NCI-H1105 (cell line): ENCODE measurements around the gene THPO.

Source experiments
- DNase-seq: peaks from one replicate; lab custom pipeline; 2025; lab: John Stamatoyannopoulos, UW

THPO gene

DNA sequence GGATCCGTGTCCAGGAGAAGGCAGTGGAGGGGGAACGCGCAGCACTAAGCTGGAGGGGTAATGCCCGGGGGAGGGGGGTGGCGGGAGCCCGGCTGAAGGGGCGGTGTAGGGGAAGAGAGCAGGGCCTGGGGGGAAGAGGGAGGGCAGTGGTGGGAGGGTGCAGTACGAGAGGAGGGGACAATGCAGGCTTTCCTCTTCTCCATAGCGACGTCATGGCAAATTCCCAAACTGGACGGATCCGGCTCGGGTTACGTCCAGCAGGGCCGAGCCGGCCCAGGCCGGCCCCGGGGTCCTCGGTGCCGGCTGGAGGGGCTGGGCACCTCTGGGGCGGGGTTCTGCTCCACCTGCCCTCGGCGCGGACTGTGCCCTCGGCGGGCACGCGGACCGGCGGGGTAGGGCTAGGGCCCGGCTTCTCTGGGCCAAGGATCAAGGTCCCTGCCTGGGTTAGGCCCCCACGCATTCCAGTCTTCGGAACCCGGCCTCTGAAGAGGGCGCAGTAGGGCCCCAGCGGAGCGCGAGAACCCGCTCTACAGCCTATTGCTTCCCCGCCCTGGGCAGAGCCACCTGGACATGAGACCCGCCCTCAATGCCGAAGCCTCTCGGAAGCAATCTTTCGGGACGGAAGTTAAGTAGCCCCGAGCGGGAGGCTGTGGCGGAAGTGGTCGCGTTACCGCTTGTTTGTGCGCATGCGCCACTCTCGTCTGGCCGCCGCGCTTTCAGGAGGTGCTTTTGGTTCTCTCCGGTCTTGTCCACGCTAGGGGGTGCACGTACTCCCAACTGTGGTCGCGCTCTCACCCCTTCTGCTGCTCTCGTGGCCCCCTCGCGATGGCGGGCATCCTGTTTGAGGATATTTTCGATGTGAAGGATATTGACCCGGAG lies 15.1 kb downstream of the THPO start:
- peak; percentile 99 for DNase-seq

DNA sequence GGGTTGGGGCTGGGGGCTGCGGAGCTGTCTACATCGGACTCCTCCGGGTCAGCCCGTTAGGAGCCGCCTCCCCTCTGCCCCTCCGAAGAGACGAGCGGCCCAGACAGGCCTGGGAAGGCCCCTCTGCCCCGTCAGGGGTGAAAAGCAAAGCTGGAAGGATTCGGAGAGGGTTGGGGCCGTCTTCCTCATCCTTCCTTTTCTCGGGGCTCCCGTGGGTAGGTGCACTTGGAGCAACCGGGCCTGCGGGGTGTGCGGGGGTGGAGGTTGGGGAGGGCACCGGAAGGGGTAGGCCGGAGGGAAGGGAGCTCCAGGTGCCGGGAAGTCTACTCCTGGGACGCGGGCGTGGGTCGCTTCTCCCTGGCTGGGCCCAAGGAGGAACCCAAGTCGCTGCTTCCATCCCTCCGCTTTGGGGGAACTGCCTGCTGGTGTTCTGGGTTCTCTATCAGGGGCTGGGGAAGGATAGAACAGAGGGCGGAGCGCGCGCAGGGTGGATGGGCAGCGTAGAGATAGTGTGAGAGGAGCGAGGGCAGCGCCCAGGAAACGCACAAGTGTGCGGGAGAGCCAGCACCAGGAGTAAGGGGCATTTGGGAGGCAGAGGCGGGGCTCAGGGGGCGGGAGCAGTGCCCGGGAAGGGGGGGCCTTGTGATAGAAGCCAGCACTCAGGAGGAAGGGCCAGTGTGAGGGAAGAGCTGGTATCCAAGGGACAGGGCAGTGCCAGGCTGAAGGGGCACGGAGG lies 15.9 kb downstream of the THPO start:
- DNase-seq = peak; percentile 80

DNA sequence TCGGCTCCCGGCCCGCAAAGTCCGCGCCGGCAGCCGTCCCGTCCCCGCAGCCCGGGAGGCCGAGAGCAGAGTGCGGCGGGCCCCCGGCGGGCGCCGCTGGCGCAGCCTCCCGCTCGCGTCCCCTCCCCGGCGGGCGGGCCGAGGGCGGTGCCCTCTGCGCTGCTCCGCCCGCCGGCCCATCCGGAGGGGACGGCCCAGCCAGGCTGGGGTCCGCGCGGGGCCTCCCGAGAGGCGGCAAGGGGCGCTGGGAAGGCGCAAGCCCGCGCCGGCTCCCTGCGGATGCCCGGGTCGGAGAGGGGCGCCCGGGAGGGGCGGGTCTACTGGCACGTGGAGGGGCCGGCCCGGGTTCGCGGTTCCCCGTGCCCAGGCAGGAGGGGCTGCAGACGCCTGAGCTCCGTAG lies 16.5 kb downstream of the THPO start, which contains the start of the genes CLCN2 and POLR2H:
Gene CLCN2, minus strand, starts transcription at position 74 of the 400 bp plus-strand sequence. CDS start 126 bp downstream, outside the sequence.
Gene POLR2H, plus strand, starts transcription at position 179 of the 400 bp plus-strand sequence. CDS start 1,783 bp downstream, outside the sequence.
- DNase-seq = peak; percentile 55

DNA sequence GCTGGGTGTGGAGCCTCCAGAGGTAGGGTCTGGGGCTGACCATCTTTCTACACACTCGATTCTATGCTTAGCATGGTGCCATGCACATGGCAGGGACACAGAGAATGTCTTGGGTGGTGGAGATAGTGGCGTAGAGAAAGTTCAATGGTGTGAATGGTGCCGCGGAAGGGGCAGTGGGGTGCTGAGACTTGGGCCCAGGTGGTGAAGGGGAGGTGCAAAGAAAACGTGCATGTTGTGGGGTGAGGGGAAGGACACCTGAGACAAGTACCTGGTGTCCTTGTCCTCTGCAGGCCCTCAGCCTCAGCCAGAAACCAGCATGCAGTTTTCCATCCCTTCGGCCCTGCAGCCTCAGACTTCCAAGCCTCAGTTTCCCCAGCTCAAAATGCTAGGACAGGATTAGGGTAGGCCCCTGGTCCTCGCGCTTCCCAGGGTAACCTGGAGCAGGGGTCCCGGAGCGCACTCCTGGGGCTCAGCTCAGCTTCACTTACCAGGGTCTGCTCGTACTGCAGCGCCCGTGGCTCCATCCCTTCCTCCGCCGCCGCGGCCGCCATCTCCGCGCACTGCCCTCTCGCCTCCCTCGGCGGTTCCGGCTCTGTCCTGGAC lies 17.0 kb downstream of the THPO start:
- peak; percentile 52 for DNase-seq

DNA sequence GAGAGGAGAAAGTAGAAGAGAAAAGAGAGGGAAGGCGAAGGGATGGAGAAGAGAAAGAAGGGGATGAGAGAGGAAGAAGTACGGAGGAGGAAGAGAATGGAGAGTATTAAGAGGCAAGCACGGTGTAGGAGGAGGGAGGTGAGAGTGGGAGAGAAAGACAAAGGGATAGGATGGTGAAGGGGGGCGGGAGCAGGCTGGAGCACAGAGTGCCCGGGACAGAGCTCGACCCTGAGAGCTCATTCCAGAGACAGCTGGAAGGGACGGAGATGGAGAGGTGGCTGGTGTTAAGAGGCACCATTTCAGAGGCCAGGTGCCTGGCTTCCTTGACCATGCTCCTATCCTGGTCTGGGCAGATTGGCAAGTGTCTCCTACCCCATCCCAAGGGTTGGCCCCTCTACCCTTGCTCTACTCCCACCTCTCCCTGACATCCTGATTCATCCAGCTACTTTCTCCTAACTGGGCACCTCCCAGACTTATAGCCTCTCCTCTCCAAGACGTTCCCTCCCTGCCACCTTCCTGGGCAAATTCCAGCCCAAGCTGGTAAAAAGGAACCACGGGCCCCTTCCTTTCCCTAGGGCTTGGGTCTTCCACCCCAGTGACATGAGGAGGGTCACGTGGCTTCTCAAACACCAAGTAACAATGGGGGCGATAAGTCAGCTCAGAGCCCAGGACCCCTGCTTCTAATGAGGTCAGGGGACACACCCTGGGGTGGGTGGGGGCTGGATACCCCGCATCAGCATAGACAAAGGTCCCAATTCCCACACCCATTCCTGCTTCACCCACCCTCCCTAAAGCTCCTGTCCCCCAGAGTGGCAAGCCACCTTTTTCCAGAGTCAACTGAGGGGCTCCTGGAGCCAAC lies 17.7 kb downstream of the THPO start:
- DNase-seq = no peak

DNA sequence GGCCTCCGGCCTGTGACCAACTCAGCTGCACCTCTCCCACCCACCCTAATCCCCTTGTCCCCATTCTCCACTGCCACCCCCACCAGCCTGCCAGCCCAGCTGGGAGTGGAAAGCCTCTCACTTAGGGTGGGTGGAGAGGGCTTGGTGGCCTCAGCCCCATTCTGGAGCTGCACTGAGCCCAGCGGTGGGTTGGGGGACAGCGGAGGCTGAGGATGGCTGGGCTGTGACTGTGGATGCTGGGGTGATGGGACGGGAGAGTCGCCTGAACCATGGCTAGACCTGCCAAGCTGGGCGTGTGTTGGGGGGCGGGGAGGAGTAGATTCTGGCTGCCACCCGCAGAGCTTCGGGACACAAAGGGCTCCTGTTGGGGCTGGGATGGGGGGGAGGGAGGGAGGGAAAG lies 18.4 kb downstream of the THPO start:
- DNase-seq = no peak

DNA sequence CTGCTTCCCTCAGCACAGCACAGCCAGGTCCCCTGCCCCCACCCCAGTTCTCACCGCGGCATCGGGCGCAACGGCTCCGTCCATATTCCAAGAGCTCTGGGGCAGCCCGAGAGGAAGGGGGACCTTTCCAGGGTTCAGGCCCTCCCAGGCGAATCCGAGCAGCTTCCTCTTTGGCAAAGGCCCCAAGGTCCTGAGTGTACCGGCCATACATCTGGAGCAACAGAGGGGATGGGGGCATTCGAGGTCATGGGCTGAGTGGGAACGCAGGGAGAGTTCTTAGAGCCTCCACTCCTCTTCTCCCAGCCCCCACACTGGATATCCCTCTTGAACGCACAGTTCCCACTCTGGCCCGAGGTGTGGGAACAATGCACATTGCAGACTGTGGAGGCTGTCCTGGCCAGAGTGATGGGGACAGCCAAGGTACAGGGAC lies 19.1 kb downstream of the THPO start:
- DNase-seq = no peak

DNA sequence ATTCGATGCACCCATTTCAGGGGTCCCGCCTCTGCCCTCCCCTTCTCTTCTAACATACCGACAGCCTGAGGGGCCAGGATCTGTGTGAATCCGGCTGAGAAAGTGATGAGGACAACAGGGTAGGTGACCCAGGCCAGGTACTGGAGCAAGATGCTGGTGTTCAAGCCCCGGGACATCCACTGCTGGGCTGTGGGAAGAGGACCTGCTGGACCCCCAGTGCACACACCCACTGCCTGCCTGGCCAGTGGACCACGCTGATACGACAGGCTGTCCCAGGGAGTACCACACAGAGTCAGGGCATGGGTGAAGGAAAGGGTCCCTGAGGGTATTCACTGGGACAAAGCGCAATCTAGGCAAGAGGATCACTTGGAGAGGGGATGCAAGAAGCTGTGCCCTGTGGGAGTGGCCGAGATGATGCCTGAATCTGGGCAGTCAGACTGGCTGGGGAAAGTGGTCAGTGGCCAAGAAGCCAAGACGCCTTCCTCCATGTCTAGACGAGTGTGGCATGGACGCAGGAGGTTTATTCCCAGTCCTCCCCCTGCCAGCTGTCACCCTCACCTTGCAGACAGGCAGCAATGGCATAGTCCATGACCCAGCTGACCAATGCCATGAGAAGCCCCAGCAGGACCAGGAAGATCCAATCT lies 19.8 kb downstream of the THPO start:
- no peak for DNase-seq

DNA sequence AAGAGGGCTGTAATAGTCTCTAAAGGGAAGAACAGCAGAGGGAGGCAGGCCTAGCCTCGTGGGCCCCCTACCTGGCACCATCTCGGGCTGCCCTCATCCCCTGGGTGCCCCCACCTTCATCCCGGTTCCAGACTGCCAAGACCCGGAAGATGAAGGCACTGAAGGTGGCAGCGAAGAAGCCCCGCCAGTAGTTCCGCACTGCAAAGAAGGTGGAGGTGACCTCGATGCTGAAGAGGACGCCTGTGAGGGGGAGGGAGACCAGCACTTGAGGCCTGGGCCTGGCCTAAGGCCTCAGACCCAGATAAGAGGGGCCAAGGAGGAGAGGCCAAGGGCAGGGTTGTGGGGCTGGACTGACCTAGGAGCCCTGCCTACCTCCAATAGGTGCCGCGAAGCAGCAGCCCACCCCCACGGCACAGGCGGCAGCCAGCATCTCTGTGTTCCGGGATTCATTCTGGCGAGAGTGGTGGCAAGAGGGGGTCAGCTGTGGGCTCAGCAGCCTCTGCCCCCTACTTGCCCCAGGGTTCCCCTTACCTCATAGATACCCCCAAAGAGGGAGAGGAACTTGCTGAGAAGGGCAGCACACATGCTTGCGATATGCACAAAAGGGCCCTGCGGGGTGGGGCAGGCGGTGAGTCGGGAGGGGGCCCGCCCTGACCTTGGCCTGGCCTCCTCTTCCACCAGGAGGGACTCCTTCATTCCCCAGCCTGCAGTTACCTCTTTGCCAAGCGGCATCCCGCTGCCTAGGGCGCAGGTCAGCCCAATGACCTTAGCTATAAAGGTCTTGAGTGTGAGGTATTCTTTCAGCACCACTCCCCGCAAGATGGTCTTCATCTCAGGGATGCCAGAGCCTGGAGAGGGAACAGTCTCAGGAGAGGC lies 20.5 kb downstream of the THPO start:
- no peak for DNase-seq

DNA sequence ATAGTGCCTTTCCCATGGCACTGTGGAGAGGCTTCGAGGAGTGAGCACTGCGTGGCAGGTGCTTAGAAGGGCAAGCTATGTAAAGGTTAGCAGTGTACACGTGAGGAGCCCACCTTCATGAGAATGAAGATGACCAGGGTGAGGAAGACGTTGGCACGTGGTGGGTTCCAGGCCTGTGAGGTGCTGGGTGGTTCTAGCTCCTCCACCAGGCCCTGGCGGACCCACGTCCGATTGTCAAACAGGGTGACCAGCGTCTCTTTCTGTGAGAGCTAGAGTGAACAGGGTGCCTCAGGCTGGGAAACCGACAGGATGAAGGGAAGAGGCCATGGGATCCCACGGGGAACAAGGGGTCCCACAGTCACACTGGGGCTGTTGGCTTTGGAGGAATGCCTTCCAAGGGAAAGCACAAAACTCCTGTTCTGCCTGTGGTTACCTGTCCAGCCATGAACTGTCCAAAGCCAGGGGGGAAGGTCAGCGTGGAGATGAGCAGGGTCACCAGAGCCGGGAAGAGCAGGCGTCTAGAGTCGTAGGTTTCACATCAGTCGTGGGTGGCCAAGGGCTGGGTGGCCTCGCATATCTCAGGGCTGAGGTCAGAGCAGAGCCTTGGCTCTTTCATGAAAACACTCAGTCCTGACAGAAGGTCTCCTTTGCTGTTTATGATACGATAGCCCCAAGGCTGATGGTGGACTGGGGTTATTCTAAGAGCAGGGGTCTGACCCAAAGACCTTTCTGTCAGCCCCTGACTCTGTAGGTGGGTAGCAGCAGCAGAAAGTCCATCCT lies 22.6 kb downstream of the THPO start:
- DNase-seq = no peak

DNA sequence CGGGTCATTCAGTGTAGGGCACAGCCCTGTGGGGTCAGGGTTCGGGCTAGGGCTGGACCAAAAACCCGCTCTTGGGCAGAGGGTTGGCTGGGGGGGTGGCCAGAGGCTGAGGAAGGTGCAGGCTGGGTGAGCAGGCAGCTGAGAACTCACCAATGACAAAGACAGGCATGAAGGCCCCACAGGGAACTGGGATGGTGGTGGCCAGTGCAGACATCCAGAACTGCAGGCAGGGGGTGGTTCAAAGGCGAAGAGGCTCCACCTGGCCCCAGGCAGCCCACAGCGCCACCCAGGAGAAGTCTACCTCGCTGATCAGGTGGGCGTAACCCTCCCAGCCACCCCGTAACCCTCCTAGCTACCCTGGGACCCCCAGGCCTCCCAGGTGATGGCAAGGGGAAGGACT lies 23.3 kb downstream of the THPO start:
- no peak for DNase-seq

DNA sequence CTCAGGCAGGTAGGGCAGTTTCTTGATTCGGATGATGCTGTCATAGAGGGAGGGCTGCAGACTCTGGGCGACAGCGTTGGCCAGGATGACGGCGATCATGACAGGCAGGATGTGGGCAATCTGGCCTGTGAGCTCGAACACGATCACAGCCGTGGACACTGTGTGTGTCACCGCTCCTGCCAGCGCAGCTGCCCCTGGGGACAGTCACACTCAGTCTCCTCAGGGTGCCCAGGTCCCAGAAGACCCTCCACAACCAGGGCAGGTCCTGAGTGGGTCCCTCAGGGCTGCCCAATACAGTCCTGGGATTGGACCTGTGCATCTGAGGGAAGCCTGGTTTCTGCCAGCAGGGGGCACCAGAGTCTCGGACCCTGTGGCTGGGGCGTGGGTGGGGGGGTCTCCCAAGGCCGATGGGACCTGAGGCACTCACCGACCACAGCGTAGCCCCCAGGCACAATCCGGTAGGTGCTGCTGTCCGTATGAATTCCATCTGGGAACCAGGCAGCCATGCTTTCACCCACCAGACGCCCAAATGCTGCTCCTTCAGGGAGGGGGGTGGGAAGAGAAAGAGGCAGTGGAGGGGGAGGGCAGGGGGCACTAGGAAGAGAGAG lies 23.8 kb downstream of the THPO start:
- no peak for DNase-seq

DNA sequence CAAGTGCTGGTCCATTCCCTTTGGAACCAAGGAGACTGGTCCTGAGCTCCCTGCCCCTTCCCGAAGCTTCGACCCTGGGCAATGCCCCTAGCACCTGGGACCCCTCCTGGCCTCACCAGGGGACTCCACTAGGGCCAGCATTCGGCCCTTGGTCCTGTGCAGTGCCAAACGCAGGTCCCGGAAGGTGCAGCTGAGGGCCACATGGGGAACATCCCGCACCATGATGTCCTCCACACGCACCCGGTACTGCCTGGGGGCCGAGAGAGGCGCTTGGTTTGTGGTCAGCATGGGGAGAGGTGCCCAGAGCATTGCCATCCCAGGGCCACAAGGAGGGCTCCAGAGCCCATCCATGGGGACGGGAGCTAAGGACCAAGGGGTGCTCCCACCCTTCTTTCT lies 24.5 kb downstream of the THPO start:
- no peak for DNase-seq

DNA sequence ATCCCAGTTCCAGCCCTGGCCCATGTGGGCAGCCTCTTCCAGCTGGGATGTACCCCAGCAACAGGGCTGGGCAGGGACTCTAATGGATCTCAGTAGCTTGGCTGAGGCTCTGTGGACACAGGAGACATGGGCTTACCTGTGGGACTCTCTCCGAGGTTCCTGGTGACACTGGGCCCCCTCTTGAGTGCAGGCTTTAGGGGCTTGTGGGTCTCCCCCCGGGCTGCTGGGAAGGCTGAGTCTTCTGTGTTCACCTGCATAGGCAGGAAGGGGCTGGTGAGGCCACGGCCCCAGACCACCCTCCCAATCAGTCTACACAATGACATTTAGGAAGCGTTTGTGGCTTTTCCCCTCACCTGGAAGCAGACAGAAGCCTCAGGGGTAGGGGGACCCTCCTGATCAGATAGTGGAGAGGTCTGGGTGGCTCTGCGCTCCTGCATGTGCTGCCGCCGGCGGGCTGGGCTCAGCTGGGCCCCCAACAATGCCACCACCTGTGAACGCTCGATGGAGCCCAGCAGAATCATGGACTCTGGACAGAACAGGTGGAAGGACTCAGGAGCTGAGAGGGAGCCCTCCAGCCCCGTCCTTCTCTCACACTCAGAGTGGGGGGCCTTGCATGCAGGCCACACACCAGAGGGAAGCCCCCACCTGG lies 25.0 kb downstream of the THPO start:
- no peak for DNase-seq

DNA sequence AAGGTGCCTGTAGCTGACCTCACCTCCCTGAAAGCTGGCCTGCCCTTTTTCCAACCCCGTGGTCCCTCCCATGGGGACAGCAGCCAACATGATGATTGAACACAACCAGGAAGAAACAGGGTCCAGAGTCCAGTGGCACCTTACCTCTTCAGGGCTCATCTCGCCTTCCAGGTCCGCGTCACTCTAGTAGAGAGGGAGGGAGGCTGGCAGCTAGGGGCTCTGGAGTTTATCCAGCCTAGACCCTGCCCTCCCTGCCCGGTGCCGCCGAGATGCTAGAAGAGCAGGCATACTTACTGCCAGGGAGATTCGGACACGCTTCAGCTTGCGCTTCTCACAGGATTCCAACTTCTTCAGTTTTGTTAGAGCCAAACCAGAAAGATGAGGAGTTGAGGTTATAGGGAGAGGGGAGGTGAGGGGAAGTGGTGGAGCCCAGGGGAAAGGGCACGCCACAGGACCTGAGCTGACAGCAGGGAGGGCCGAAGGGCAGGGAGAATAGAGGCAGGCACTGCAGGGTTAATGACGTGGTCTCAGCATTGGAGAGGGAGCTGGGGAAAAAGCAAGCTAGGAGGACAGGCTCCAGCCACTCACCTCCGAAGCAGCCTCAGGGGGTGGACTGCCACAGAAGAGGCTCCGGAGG lies 25.7 kb downstream of the THPO start:
- no peak for DNase-seq

DNA sequence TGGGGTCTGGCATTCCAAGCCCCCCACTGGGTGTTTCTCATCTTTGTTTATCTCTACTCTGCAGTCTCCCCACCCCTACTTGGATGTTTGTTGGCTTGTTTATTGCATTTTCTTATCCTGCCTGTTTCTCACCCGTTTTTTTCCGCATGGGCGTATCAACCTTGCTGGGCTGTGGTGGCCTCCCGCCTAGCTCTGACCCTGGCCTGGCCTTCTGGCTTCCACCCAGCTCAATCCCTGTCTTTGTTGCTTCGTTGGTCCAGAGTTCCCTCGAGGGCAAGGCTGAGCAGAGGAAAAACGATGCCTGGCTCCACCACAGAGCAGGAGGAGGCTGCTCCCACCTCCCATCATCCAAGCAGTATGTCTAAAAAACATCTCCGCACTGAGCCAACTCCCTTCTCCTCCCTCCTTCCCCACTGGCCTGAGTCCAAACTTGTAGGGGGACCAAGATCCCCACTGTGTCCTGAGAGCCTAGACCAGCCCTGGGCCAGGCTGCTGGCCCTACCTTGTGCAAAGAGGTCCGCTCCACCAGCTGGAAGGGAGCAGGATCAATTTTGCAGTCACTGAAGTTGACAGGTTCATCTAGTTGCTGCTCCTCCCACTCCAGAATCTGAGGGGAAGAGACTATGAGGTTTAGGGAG lies 26.4 kb downstream of the THPO start:
- DNase-seq = no peak

DNA sequence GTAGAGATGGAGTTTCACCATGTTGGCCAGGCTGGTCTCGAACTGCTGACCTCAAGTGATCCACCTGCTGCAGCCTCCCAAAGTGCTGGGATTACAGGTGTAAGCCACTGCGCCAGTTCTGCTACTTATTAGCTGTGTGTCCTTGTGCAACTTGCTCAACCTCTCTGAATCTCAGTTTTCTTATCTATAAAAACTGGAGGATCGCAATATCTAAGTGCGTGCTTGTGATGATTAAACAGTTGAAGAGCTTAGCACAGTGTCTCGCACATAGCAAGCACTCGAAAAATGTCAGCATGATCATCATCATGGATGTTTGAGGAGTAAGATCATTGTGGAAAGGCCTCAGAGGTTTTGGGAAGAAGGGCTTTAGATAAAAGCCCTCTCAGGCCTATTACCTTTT lies 27.4 kb downstream of the THPO start:
- no peak for DNase-seq
